SH-SY5Y (cell line): ENCODE measurements around the gene DLGAP4.

Experiments
- GATA2 ChIP-seq: IDR thresholded peaks from 2 replicates; pipeline ENCODE4 v1.6.1; 2011; ENCODE audit warnings: mild to moderate bottlenecking, low read depth, low read length
- GATA3 ChIP-seq: IDR thresholded peaks from 2 replicates; pipeline ENCODE4 v1.6.1; 2011; ENCODE audit warnings: low read depth, mild to moderate bottlenecking, low read length, moderate library complexity

DNA sequence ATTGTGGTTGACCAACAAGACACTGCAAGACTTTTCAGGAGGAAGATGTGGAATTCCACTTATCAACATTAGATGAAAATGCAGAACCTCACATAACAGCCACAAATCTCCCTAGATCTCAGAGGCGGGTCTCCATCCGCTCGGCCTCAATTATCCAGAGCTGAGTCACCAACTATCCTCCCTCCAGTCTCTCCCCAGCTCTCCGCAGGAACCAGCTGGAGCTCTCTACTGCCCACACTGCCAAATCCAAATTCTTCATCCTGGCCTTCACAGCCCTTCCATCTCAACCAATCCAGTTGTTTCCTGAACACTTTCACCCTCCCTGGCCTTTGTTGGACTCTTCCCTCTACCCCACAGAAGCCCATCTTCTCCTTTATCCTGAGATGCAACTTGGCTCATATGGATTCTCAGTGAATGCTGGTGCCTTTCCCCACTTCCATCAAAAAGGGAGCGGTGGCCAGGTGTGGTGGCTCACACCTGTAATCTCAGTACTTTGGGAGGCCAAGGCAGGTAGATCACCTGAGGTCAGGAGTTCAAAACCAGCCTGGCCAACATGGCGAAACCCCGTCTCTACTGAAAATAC, 263.8 kb downstream of the DLGAP4 start:
- TF ChIP-seq GATA2 (no peak), GATA3 (no peak)
